Measurements from ENCODE around the gene PRPF39. TPM values are rescaled to one million over a fixed set of nuclear protein-coding genes. Genes with fewer than 3 reads are reported as not detected.

PRPF39 gene
- total RNA-seq (10 to 100 TPM; 13.4 to 20.7 (median 17.3) TPM), polyA plus RNA-seq (10.5 TPM)
- long read RNA-seq, donor 1, transcript PRPF39-201 (14 exons, 2,868 nt) = major isoform, 23 of 38 reads
- long read RNA-seq, donor 1, partial matches to known transcripts = 4 of 38 reads
- long read RNA-seq, donor 1, other reads (novel, unspliced or antisense) = 8 of 38 reads
- long read RNA-seq, donor 2, partial matches to known transcripts = 1 of 4 reads
- long read RNA-seq, donor 2, other reads (novel, unspliced or antisense) = 1 of 4 reads
- long read RNA-seq, donor 3, transcript PRPF39-201 (14 exons, 2,868 nt) = major isoform, 26 of 74 reads
- long read RNA-seq, donor 3, partial matches to known transcripts = 14 of 74 reads
- long read RNA-seq, donor 3, other reads (novel, unspliced or antisense) = 32 of 74 reads
- long read RNA-seq, donor 4, partial matches to known transcripts = 0 of 6 reads
- long read RNA-seq, donor 4, other reads (novel, unspliced or antisense) = 4 of 6 reads

- DNase-seq (peak; percentile 95 to 98 (median 98)), ATAC-seq (peak; percentile 99 to 100)
- intact Hi-C loops (cut with DNase I) = no loop called here
- H3K9me3 ChIP-seq (ENCODE audit: control insufficient read depth, low read length) = no peaks in the 10 kb centered on the region
- peak within 1 kb of the TSS; percentile 40 for H3K27ac ChIP-seq (ENCODE audit: low read length)
- peak within 1 kb of the TSS; percentile 48 for H3K4me3 ChIP-seq (ENCODE audit: low read length)
- WGBS = under 1% methylated on average over 49 of the region's 49 CpGs
- H3K27me3 ChIP-seq (ENCODE audit: control insufficient read depth, insufficient read depth) = no peaks in the 10 kb centered on the region
- H3K4me1 ChIP-seq (ENCODE audit: control insufficient read depth, insufficient read depth, low read length) = peaks cover 3% of the 10 kb centered on the region
Observed at GRCh38 chr14:45083976-45084722, at the start of gene PRPF39. TSS of gene PRPF39 (plus strand) at chr14:45084116. CDS start at chr14:45095240, 11,124 bp downstream.

GRCh38 chr14:45034730-45035129 is 49.2 kb upstream of the PRPF39 start:
- H3K9me3 ChIP-seq (ENCODE audit: control insufficient read depth, low read length) = no peaks in the 10 kb centered on the region
- H3K27me3 ChIP-seq (ENCODE audit: control insufficient read depth, insufficient read depth) = no peaks in the 10 kb centered on the region
- H3K27ac ChIP-seq (ENCODE audit: low read length) = no peak overlapping the region
- ATAC-seq = no peak
- no peak for DNase-seq
- no peak overlapping the region for H3K4me3 ChIP-seq (ENCODE audit: low read length)
- no peaks in the 10 kb centered on the region for H3K4me1 ChIP-seq (ENCODE audit: control insufficient read depth, insufficient read depth, low read length)
- intact Hi-C loops (cut with DNase I) = no loop called here

GRCh38 chr14:45038256-45038655 is 45.7 kb upstream of the PRPF39 start:
- DNase-seq = no peak
- H3K27ac ChIP-seq (ENCODE audit: low read length) = no peak overlapping the region
- no peaks in the 10 kb centered on the region for H3K9me3 ChIP-seq (ENCODE audit: control insufficient read depth, low read length)
- ATAC-seq = no peak
- no peaks in the 10 kb centered on the region for H3K27me3 ChIP-seq (ENCODE audit: control insufficient read depth, insufficient read depth)
- no peak overlapping the region for H3K4me3 ChIP-seq (ENCODE audit: low read length)
- intact Hi-C loops (cut with DNase I) = no loop called here
- 96% methylated on average over 5 of the region's 5 CpGs for WGBS
- H3K4me1 ChIP-seq (ENCODE audit: control insufficient read depth, insufficient read depth, low read length) = no peaks in the 10 kb centered on the region

GRCh38 chr14:45038865-45039264 is 45.1 kb upstream of the PRPF39 start:
- Histone ChIP-seq H3K4me3 (ENCODE audit: low read length) (no peak overlapping the region), H3K9me3 (ENCODE audit: control insufficient read depth, low read length) (no peaks in the 10 kb centered on the region), H3K27ac (ENCODE audit: low read length) (no peak overlapping the region), H3K27me3 (ENCODE audit: control insufficient read depth, insufficient read depth) (no peaks in the 10 kb centered on the region), H3K4me1 (ENCODE audit: control insufficient read depth, insufficient read depth, low read length) (no peaks in the 10 kb centered on the region)
- no peak for ATAC-seq
- WGBS = 99% methylated on average over 5 of the region's 5 CpGs
- no peak for DNase-seq
- intact Hi-C loops (cut with DNase I) = no loop called here

GRCh38 chr14:45039390-45039789 is 44.5 kb upstream of the PRPF39 start:
- intact Hi-C loops (cut with DNase I) = no loop called here
- no peak for DNase-seq

GRCh38 chr14:45041641-45042040 is 42.3 kb upstream of the PRPF39 start:
- no peaks in the 10 kb centered on the region for H3K9me3 ChIP-seq (ENCODE audit: control insufficient read depth, low read length)
- ATAC-seq (no peak), DNase-seq (no peak)
- no peaks in the 10 kb centered on the region for H3K27me3 ChIP-seq (ENCODE audit: control insufficient read depth, insufficient read depth)
- no peak overlapping the region for H3K4me3 ChIP-seq (ENCODE audit: low read length)
- 91% methylated on average over 5 of the region's 5 CpGs for WGBS
- H3K27ac ChIP-seq (ENCODE audit: low read length) = no peak overlapping the region
- H3K4me1 ChIP-seq (ENCODE audit: control insufficient read depth, insufficient read depth, low read length) = no peaks in the 10 kb centered on the region
- intact Hi-C loops (cut with DNase I) = no loop called here

More at GRCh38 chr14:45039390-45039789, 44.5 kb upstream of the PRPF39 start:
- H3K4me3 ChIP-seq (ENCODE audit: low read length) = no peak overlapping the region
- H3K27me3 ChIP-seq (ENCODE audit: control insufficient read depth, insufficient read depth) = no peaks in the 10 kb centered on the region
- no peaks in the 10 kb centered on the region for H3K9me3 ChIP-seq (ENCODE audit: control insufficient read depth, low read length)
- no peak overlapping the region for H3K27ac ChIP-seq (ENCODE audit: low read length)
- ATAC-seq = no peak
- H3K4me1 ChIP-seq (ENCODE audit: control insufficient read depth, insufficient read depth, low read length) = no peaks in the 10 kb centered on the region
- WGBS = 97% methylated on average over 2 of the region's 2 CpGs

GRCh38 chr14:45044638-45045037 is 39.3 kb upstream of the PRPF39 start:
- H3K27ac ChIP-seq (ENCODE audit: low read length) = no peak overlapping the region
- no peaks in the 10 kb centered on the region for H3K27me3 ChIP-seq (ENCODE audit: control insufficient read depth, insufficient read depth)
- no peaks in the 10 kb centered on the region for H3K4me1 ChIP-seq (ENCODE audit: control insufficient read depth, insufficient read depth, low read length)
- WGBS = 92% methylated on average over 5 of the region's 5 CpGs
- intact Hi-C loops (cut with DNase I) = no loop called here
- H3K9me3 ChIP-seq (ENCODE audit: control insufficient read depth, low read length) = no peaks in the 10 kb centered on the region
- no peak overlapping the region for H3K4me3 ChIP-seq (ENCODE audit: low read length)
- no peak for ATAC-seq
- no peak for DNase-seq

- no peaks in the 10 kb centered on the region for H3K4me1 ChIP-seq (ENCODE audit: control insufficient read depth, insufficient read depth, low read length)
- ATAC-seq (no peak), DNase-seq (no peak)
- no peak overlapping the region for H3K27ac ChIP-seq (ENCODE audit: low read length)
- WGBS = over 99% methylated on average over 2 of the region's 2 CpGs
- no peak overlapping the region for H3K4me3 ChIP-seq (ENCODE audit: low read length)
- intact Hi-C loops (cut with DNase I) = no loop called here
- H3K9me3 ChIP-seq (ENCODE audit: control insufficient read depth, low read length) = no peaks in the 10 kb centered on the region
- H3K27me3 ChIP-seq (ENCODE audit: control insufficient read depth, insufficient read depth) = no peaks in the 10 kb centered on the region
Observed at GRCh38 chr14:45048385-45048784, 35.5 kb upstream of the PRPF39 start.

- ATAC-seq (no peak), DNase-seq (no peak)
- no peak overlapping the region for H3K27ac ChIP-seq (ENCODE audit: low read length)
- H3K4me3 ChIP-seq (ENCODE audit: low read length) = no peak overlapping the region
- no peaks in the 10 kb centered on the region for H3K4me1 ChIP-seq (ENCODE audit: control insufficient read depth, insufficient read depth, low read length)
- no peaks in the 10 kb centered on the region for H3K27me3 ChIP-seq (ENCODE audit: control insufficient read depth, insufficient read depth)
- no peaks in the 10 kb centered on the region for H3K9me3 ChIP-seq (ENCODE audit: control insufficient read depth, low read length)
- intact Hi-C loops (cut with DNase I) = no loop called here
Observed at GRCh38 chr14:45051180-45051579, 32.7 kb upstream of the PRPF39 start.

GRCh38 chr14:45051896-45052295 is 32.0 kb upstream of the PRPF39 start:
- no peak overlapping the region for H3K4me3 ChIP-seq (ENCODE audit: low read length)
- no peaks in the 10 kb centered on the region for H3K27me3 ChIP-seq (ENCODE audit: control insufficient read depth, insufficient read depth)
- H3K4me1 ChIP-seq (ENCODE audit: control insufficient read depth, insufficient read depth, low read length) = no peaks in the 10 kb centered on the region
- 96% methylated on average over 4 of the region's 4 CpGs for WGBS
- intact Hi-C loops (cut with DNase I) = no loop called here
- ATAC-seq (no peak), DNase-seq (no peak)
- H3K27ac ChIP-seq (ENCODE audit: low read length) = no peak overlapping the region
- H3K9me3 ChIP-seq (ENCODE audit: control insufficient read depth, low read length) = no peaks in the 10 kb centered on the region

- ATAC-seq (no peak), DNase-seq (no peak)
- H3K9me3 ChIP-seq (ENCODE audit: control insufficient read depth, low read length) = no peaks in the 10 kb centered on the region
- intact Hi-C loops (cut with DNase I) = no loop called here
- H3K27me3 ChIP-seq (ENCODE audit: control insufficient read depth, insufficient read depth) = no peaks in the 10 kb centered on the region
- H3K27ac ChIP-seq (ENCODE audit: low read length) = no peak overlapping the region
- no peak overlapping the region for H3K4me3 ChIP-seq (ENCODE audit: low read length)
- 96% methylated on average over 2 of the region's 2 CpGs for WGBS
- H3K4me1 ChIP-seq (ENCODE audit: control insufficient read depth, insufficient read depth, low read length) = no peaks in the 10 kb centered on the region
Observed at GRCh38 chr14:45057349-45057748, 26.6 kb upstream of the PRPF39 start.
